ENCODE results near the gene HS6ST3.

GRCh38 chr13:96782186-96782585 lies 692.3 kb downstream of the HS6ST3 start:
- no peak for TF ChIP-seq POLR2A (IDR thresholded peaks at IDR 0.05; ENCODE audit: low read length)
- TF ChIP-seq GATA1 (IDR thresholded peaks at IDR 0.05; ENCODE audit: low read depth, low read length), result no peak
